ENCODE results near the gene CBL. TPM values are rescaled to one million over a fixed set of nuclear protein-coding genes. Genes with fewer than 3 reads are reported as not detected.

Gene CBL
- total RNA-seq, 1 donor, result 20.7 TPM

DNA sequence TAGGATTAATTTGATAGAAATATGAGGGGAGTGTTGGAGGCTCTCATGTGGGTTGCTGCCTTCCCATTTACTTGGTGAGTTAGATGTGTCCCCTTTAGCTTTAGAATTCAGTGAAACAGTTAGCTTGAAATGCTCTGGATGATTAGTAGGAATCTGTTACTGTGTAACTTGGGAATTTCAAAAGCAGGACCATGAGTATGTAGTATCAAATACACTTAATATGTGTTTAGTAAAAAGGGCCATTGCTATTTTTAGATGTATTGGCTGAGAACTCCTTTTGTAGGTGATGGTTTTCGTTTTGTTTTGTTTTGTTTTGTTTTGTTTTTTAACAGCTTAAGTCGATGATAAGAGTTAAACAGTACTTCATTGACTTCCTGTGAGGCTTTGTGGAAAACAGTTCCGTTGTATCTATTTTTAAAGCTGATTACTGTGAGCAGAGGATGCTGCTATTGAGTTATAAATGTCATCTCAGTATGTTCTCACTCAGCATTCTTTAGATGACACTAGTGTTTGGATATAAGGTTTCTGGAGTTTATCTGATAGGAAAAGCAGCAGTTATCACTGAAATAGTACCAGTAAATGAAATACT lies 57.3 kb downstream of the CBL start:
- TF ChIP-seq, protein P1, sequence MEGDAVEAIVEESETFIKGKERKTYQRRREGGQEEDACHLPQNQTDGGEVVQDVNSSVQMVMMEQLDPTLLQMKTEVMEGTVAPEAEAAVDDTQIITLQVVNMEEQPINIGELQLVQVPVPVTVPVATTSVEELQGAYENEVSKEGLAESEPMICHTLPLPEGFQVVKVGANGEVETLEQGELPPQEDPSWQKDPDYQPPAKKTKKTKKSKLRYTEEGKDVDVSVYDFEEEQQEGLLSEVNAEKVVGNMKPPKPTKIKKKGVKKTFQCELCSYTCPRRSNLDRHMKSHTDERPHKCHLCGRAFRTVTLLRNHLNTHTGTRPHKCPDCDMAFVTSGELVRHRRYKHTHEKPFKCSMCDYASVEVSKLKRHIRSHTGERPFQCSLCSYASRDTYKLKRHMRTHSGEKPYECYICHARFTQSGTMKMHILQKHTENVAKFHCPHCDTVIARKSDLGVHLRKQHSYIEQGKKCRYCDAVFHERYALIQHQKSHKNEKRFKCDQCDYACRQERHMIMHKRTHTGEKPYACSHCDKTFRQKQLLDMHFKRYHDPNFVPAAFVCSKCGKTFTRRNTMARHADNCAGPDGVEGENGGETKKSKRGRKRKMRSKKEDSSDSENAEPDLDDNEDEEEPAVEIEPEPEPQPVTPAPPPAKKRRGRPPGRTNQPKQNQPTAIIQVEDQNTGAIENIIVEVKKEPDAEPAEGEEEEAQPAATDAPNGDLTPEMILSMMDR (IDR thresholded peaks at IDR 0.05; ENCODE audit: insufficient read depth, low read depth, low read length), result no peak
- DNase-seq (ENCODE audit: low read depth), result peak; percentile 34
- no peak overlapping the region for H3K4me3 ChIP-seq (ENCODE audit: low read depth, low read length)

DNA sequence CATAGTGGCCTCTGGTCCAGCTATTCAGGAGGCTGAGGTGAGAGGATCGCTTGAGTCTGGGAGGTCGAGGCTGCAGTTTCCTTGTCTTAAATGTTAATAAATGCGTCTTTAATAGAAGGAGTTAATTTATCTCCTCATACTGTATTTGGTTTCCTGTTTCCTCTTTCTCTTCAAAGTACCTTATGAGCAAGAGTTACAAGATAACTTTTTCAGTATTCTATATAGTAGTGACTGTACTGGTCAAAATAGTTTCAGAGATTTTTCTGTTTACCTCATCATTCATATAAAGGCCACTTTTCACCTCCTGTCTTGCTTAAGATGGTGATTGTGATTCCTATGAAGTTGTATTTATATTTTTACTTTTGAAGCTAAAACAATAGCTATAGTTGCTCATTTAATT lies 59.9 kb downstream of the CBL start:
- TF ChIP-seq, protein P1 (IDR thresholded peaks at IDR 0.05; ENCODE audit: insufficient read depth, low read depth, low read length), result no peak
- DNase-seq (ENCODE audit: low read depth), result no peak
- no peak overlapping the region for H3K4me3 ChIP-seq (ENCODE audit: low read depth, low read length)

DNA sequence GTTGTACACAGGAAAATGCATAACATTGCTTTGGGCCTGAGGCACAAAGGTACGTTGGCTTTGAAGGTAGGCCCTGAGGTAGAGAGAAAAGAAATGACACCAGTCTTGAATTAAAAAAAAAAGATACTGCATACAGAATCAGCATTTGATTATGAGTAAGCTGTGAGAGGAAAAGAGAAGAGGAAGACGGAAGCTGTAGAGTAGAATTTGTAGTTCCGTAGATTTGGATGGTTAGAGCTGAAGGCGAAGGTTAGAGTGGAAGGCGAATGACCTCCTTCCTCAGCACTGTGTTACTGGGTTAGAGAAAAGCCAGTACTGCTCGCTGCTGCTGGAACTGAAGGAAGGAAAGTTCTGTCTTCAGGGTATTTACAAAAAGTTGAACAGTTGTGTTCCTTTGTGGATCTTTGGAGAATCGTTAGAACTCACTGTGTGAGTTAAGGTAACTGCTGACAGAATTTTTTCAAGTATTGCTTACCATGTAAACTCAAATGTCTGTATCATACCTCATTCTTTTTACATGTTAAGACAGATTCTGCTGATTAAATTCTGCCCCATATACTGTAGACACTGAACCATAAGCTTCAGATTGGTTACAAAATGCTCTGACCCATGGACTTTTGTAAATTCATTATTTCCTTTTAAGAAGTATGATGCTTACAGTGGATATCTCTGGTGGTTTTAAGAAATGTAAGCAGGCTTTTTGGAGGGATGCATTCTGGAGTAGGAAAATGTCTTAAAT lies 60.5 kb downstream of the CBL start:
- TF ChIP-seq, protein P1 (IDR thresholded peaks at IDR 0.05; ENCODE audit: insufficient read depth, low read depth, low read length), result no peak
- DNase-seq (ENCODE audit: low read depth), result peak; percentile 43

DNA sequence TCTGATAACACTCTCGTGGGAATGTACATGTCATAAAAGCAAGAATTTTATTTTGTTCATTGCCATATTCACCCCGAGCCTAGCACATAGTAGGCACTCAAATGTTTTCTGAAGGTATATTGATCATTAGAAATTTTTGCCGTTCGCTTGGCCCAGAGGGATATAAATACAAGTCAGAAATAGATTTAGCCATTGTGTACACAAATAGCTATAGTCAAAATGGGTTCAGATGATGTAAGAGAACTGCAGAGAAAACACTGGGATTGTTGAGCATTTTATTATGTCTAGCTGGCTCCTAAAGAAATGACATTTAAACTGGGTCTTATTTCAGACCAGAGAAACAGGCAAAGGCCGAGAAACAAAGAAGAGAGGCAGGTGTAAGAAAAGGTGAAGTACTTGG lies 61.5 kb downstream of the CBL start:
- H3K4me3 ChIP-seq (ENCODE audit: low read depth, low read length), result no peak overlapping the region
- TF ChIP-seq, protein P1 (IDR thresholded peaks at IDR 0.05; ENCODE audit: insufficient read depth, low read depth, low read length), result no peak
- DNase-seq (ENCODE audit: low read depth), result no peak

More for the DNA sequence above, 60.5 kb downstream of the CBL start:
- no peak overlapping the region for H3K4me3 ChIP-seq (ENCODE audit: low read depth, low read length)

DNA sequence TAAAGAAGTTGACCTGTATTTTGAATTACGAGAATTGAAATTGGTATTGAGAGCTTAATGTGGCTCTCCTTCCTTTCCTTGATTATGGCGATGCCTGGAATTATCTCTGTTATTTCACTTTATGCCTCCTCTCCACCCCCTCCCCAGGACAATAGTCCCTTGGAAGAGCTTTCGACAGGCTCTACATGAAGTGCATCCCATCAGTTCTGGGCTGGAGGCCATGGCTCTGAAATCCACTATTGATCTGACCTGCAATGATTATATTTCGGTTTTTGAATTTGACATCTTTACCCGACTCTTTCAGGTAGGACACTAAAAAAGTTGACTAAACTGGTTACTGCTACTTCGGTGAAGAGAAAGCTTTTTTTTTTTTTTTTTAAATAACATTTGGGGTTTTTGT lies 67.6 kb downstream of the CBL start:
- TF ChIP-seq, protein P1 (IDR thresholded peaks at IDR 0.05; ENCODE audit: insufficient read depth, low read depth, low read length), result no peak

DNA sequence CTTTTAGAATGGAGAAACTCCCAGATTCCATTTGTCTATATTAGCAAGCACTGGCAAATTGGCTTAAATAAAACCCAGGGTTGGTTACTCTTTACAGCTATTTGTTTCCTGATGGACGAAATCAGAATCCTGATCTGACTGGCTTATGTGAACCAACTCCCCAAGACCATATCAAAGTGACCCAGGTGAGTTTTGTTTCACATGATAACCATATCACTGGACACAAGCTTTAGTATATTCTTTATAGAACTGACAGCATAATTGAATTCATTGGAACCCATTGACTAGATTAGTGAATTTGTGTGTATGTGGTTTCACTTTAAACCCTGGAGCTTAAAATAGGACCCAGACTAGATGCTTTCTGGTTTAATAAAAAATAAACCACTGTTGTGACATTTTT lies 71.5 kb downstream of the CBL start:
- DNase-seq (ENCODE audit: low read depth), result no peak
- TF ChIP-seq, protein P1 (IDR thresholded peaks at IDR 0.05; ENCODE audit: insufficient read depth, low read depth, low read length), result no peak
- H3K4me3 ChIP-seq (ENCODE audit: low read depth, low read length), result no peak overlapping the region

More for the DNA sequence above, 67.6 kb downstream of the CBL start:
- no peak for DNase-seq (ENCODE audit: low read depth)
- no peak overlapping the region for H3K4me3 ChIP-seq (ENCODE audit: low read depth, low read length)

Measured in fibroblast of villous mesenchyme (primary cell).